Measurements from ENCODE around the gene MED25. TPM values are rescaled to one million over a fixed set of nuclear protein-coding genes. Genes with fewer than 3 reads are reported as not detected.
A peak's percentile ranks its signal among the peaks of the same experiment; 100 is the strongest.

MED25 gene
- total RNA-seq, 1 experiment from 2014 or later: 47.5 TPM

- H3K4me3 ChIP-seq (ENCODE audit: low read length): no peak overlapping the region
- no peak for DNase-seq
- H3K9me2 ChIP-seq (replicated peaks; ENCODE audit: low read length): no peaks in the 10 kb centered on the region
- TF ChIP-seq EZH2 (IDR thresholded peaks at IDR 0.05; ENCODE audit: low read length, unreplicated experiment) (no peak), EZH2phosphoT487 (IDR thresholded peaks at IDR 0.05; ENCODE audit: borderline replicate concordance, low read length) (no peak), CTCF (conservative IDR thresholded peaks at IDR 0.05; ENCODE audit: low read depth, low read length) (no peak)
- intact Hi-C loops (cut with micrococcal nuclease): no loop called here
- no peaks in the 10 kb centered on the region for H3K27me3 ChIP-seq (ENCODE audit: low read length)
- no TSS peak for BruUV-seq (replicated peaks)
- H3K9ac ChIP-seq (ENCODE audit: low read length): no peak overlapping the region
- peaks cover 3% of the 10 kb centered on the region for H3F3A ChIP-seq (ENCODE audit: low read length, unreplicated experiment)
- no peak overlapping the region for H2AFZ ChIP-seq (ENCODE audit: low read length)
- no peak overlapping the region for H3K4me2 ChIP-seq (ENCODE audit: low read length)
- peak overlapping the region; percentile 62 for H3K27ac ChIP-seq (ENCODE audit: low read length)
- peaks cover 26% of the 10 kb centered on the region for H3K36me3 ChIP-seq (ENCODE audit: low read depth, low read length)
- no peaks in the 10 kb centered on the region for H4K20me1 ChIP-seq (ENCODE audit: low read length)
- no peak for ATAC-seq
- peaks cover 3% of the 10 kb centered on the region for H3K79me2 ChIP-seq (ENCODE audit: low read length)
- peaks cover 14% of the 10 kb centered on the region for H3K4me1 ChIP-seq (ENCODE audit: insufficient read depth, low read length)
- H3K9me3 ChIP-seq (ENCODE audit: low read length): no peaks in the 10 kb centered on the region
- POLR2A ChIA-PET (ENCODE audit: unreplicated experiment): no interaction called here
- CTCF ChIA-PET: no interaction called here
These were observed 66.0 kb downstream of the MED25 start for GRCh38 chr19:49884109-49884508.

GRCh38 chr19:49884760-49885159 is 66.7 kb downstream of the MED25 start:
- peaks cover 3% of the 10 kb centered on the region for H3F3A ChIP-seq (ENCODE audit: low read length, unreplicated experiment)
- H3K79me2 ChIP-seq (ENCODE audit: low read length): no peaks in the 10 kb centered on the region
- no TSS peak for BruUV-seq (replicated peaks)
- H3K4me3 ChIP-seq (ENCODE audit: low read length): no peak overlapping the region
- H3K4me1 ChIP-seq (ENCODE audit: insufficient read depth, low read length): peaks cover 12% of the 10 kb centered on the region
- DNase-seq (peak; percentile 59), ATAC-seq (peak; percentile 45)
- no peaks in the 10 kb centered on the region for H3K9me3 ChIP-seq (ENCODE audit: low read length)
- intact Hi-C loops (cut with micrococcal nuclease): no loop called here
- H3K27me3 ChIP-seq (ENCODE audit: low read length): no peaks in the 10 kb centered on the region
- POLR2A ChIA-PET (ENCODE audit: unreplicated experiment): interaction anchor here (0.6 kb wide), 1 partner anchor 589 kb away, joined by 8 read pairs; no protein-coding TSS in a partner anchor
- H3K4me2 ChIP-seq (ENCODE audit: low read length): no peak overlapping the region
- no peak overlapping the region for H2AFZ ChIP-seq (ENCODE audit: low read length)
- no peaks in the 10 kb centered on the region for H3K9me2 ChIP-seq (replicated peaks; ENCODE audit: low read length)
- CTCF ChIA-PET: no interaction called here
- H3K27ac ChIP-seq (ENCODE audit: low read length): peak overlapping the region; percentile 62
- H4K20me1 ChIP-seq (ENCODE audit: low read length): no peaks in the 10 kb centered on the region
- TF ChIP-seq CTCF (conservative IDR thresholded peaks at IDR 0.05; ENCODE audit: low read depth, low read length) (no peak), EZH2phosphoT487 (IDR thresholded peaks at IDR 0.05; ENCODE audit: borderline replicate concordance, low read length) (no peak), EZH2 (IDR thresholded peaks at IDR 0.05; ENCODE audit: low read length, unreplicated experiment) (no peak)
- H3K9ac ChIP-seq (ENCODE audit: low read length): peak overlapping the region; percentile 5; the same call in 1 of the 2 replicates
- peaks cover 26% of the 10 kb centered on the region for H3K36me3 ChIP-seq (ENCODE audit: low read depth, low read length)

Small RNA genes within 50 kb of the gene (microRNA-seq; reads per million reads assigned to microRNA genes)
- gene MIR4749 (ENCODE audit: unreplicated experiment) (4.8 reads per million, percentile 19 among the genes with 10 or more reads in this experiment), gene MIR6799 (ENCODE audit: unreplicated experiment) (0.75 reads per million), gene MIR6800 (ENCODE audit: unreplicated experiment) (not detected)

Other genes with a start within 250 kb of the MED25 start
- 195 and 214 TPM in 2 replicates for gene NOSIP, start 237.7 kb upstream of the MED25 start, total RNA-seq (2014; rRNA removed)
- gene PRRG2, start 237.0 kb upstream of the MED25 start, total RNA-seq (2014; rRNA removed): 16.4 and 17.0 TPM in 2 replicates
- gene PRR12, start 227.1 kb upstream of the MED25 start, total RNA-seq (2014; rRNA removed): 14.6 and 25.7 TPM in 2 replicates
- 24.0 and 32.0 TPM in 2 replicates for gene RRAS, start 178.1 kb upstream of the MED25 start, total RNA-seq (2014; rRNA removed)
- gene SCAF1, start 176.1 kb upstream of the MED25 start, total RNA-seq (2014; rRNA removed): 46.8 and 78.6 TPM in 2 replicates
- gene IRF3, start 152.4 kb upstream of the MED25 start, total RNA-seq (2014; rRNA removed): 223 and 236 TPM in 2 replicates
- gene BCL2L12, start 152.4 kb upstream of the MED25 start, total RNA-seq (2014; rRNA removed): 82.5 and 104 TPM in 2 replicates
- gene PRMT1, start 141.0 kb upstream of the MED25 start, total RNA-seq (2014; rRNA removed): 625 and 761 TPM in 2 replicates
- 5.0 and 6.3 TPM in 2 replicates for gene ADM5, start 128.7 kb upstream of the MED25 start, total RNA-seq (2014; rRNA removed)
- gene CPT1C, start 127.2 kb upstream of the MED25 start, total RNA-seq (2014; rRNA removed): 11.5 and 13.6 TPM in 2 replicates
- not detected in 2 replicates for gene TSKS, start 55.0 kb upstream of the MED25 start, total RNA-seq (2014; rRNA removed)
- gene AP2A1, start 51.3 kb upstream of the MED25 start, total RNA-seq (2014; rRNA removed): 143 and 159 TPM in 2 replicates
- gene FUZ, start 5.0 kb upstream of the MED25 start, total RNA-seq (2014; rRNA removed): 9.4 and 10.9 TPM in 2 replicates
- 138 and 148 TPM in 2 replicates for gene PTOV1, start 32.9 kb downstream of the MED25 start, total RNA-seq (2014; rRNA removed)
- gene PNKP, start 49.3 kb downstream of the MED25 start, total RNA-seq (2014; rRNA removed): 141 and 172 TPM in 2 replicates
- gene AKT1S1, start 59.1 kb downstream of the MED25 start, total RNA-seq (2014; rRNA removed): 42.3 and 61.0 TPM in 2 replicates
- gene TBC1D17, start 59.4 kb downstream of the MED25 start, total RNA-seq (2014; rRNA removed): 17.8 and 18.8 TPM in 2 replicates
- gene IL4I1, start 78.6 kb downstream of the MED25 start, total RNA-seq (2014; rRNA removed): 0.29 and 2.2 TPM in 2 replicates
- 50.7 and 75.5 TPM in 2 replicates for gene ATF5, start 110.9 kb downstream of the MED25 start, total RNA-seq (2014; rRNA removed)
- gene NUP62, start 111.2 kb downstream of the MED25 start, total RNA-seq (2014; rRNA removed): 129 and 149 TPM in 2 replicates
- gene SIGLEC11, start 142.9 kb downstream of the MED25 start, total RNA-seq (2014; rRNA removed): not detected in 2 replicates
- 26.0 and 36.3 TPM in 2 replicates for gene VRK3, start 207.1 kb downstream of the MED25 start, total RNA-seq (2014; rRNA removed)
- gene ZNF473, start 207.7 kb downstream of the MED25 start, total RNA-seq (2014; rRNA removed): 18.4 and 18.5 TPM in 2 replicates